Measurements from ENCODE around the gene RALGPS1. TPM values are rescaled to one million over a fixed set of nuclear protein-coding genes. Genes with fewer than 3 reads are reported as not detected.

The RALGPS1 gene
- total and polyA plus RNA-seq, 2 of the 8 experiments (the other 6 are each of a cell fraction or from before 2014, with no cell fraction given): 20.0 to 23.5 TPM

GRCh38 chr9:127018935-127019334, 104.4 kb downstream of the RALGPS1 start (continued):
- no peak for TF ChIP-seq CHD7 (IDR thresholded peaks at IDR 0.05; ENCODE audit: insufficient replicate concordance, low read length)
- TF ChIP-seq CHD2 (IDR thresholded peaks at IDR 0.05; ENCODE audit: low read length): no peak
- no peak for TF ChIP-seq TBP (IDR thresholded peaks at IDR 0.05; ENCODE audit: low read depth, low read length)
- TF ChIP-seq BRCA1 (IDR thresholded peaks at IDR 0.05; ENCODE audit: low read depth, low read length): no peak
- no peak for TF ChIP-seq EZH2 (IDR thresholded peaks at IDR 0.05; ENCODE audit: low read depth, low read length, severe bottlenecking)

Data from H1 (cell line).